Panc1 (cell line): ENCODE measurements around the gene GOPC.

Experiments
- CTCF ChIP-seq: fragments of 450-650 bp; IDR thresholded peaks from 2 replicates; pipeline ENCODE4 v1.5.1; 2017; ENCODE audit warnings: mild to moderate bottlenecking
- SIN3A ChIP-seq: IDR thresholded peaks from 2 replicates; pipeline ENCODE4 v1.6.1; 2012; ENCODE audit warnings: low read depth, mild to moderate bottlenecking, low read length, moderate library complexity, borderline replicate concordance; ENCODE audit not compliant: insufficient read depth

GRCh38 chr6:117564681-117565080 is 37.6 kb downstream of the GOPC start:
- TF ChIP-seq CTCF (no peak), SIN3A (no peak)
